Limb (tissue), 2 donors: ENCODE results near the gene HERPUD1.
"Not testable (repeated sequence)": the region's sequence is repeated elsewhere in the genome, so short reads cannot be mapped to it uniquely, and the experiment has no call there.

Experiments used
- DNase-seq, 2 donors: peaks; one replicate each; pipeline ENCODE4 v3.0.0-alpha.2; 2016; ENCODE audit errors: extremely low spot score in 2 of 2

The HERPUD1 gene

DNA sequence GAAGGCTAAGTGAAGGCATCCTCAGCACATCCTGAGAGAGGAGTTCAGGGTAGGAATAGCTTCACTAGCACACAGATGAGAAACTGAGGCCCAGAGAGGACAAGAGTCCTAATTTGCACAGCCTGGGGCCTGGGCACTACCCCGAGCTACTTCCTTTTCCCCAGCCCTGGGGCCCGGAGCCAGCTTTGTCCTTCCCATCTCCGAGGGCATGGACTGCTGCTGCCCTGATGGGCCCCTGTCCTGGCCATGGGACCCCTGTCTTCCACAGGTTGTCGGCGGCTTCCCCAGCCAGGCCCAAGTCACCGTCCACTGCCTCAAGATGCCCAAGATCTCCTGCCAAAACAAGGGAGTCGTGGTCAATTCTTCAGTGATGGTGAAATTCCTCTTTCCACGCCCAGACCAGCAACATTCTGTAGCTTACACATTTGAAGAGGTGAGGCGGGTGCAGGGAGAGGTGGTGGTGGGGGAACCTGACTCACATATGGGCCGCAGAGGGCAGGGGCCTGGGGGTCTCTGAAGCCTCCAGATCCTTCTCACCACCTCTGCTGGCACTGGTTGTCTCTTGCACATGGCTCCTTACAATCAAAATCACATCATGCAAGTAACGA, 46.0 kb downstream of the HERPUD1 start:
- DNase-seq: no peak

DNA sequence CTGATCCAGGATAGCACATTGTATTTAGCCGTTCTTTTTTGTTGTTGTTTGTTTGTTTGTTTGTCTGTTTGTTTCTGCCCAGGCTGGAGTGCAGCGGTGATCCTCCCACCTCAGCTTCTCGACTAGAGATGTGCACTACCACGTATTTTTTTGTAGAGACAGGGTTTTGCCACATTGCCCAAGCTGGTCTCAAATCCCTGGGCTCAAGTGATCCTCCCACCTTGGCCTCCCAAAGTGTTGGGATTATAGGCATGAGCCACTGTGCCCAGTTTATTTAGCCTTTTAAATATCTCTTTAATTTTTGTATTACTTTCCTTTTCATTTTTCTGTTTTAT, 48.2 kb downstream of the HERPUD1 start:
- DNase-seq: no peak

DNA sequence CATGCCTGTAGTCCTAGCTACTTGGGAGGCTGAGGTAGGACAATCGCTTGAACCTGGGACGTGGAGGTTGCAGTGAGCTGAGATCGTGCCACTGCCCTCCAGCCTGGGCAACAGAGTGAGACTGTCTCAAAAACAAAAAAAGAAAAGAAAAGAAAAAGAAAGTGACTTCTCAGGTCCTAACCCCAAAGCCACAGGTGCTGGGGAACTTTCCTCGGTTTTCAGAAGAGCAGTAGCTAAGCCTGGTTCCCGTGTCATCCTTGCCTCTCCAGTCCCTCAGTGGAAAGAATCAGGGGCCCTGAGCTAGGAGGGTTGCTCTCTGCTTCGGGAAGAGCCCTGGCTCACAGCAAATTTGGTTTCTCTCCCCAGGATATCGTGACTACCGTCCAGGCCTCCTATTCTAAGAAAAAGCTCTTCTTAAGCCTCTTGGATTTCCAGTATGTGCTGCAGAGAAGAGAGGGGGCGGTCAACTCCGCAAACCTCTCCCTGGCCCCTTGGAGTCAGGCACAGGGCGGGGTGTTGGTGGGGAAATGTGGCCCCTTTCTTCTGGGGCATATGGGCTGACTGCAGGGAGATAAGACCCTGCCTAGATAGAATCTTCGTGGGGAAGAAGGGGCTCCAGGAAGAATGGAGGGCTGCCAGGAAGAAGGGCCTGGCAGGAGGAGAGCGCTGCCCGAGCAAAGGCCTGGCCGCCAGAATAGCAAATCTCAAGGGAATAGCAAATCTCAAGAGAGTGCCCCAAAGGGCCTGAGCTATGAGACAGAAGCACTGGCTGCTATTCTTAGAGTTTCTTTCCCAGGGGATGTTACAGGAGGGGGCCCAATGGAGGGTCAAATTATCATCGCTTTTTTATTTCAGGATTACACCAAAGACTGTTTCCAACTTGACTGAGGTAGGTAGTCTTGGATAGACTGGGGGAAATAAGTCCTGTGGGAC, 49.1 kb downstream of the HERPUD1 start:
- DNase-seq: no peak

- no peak for DNase-seq
These were observed 49.9 kb downstream of the HERPUD1 start for GRCh38 chr16:56981729-56982271.

DNA sequence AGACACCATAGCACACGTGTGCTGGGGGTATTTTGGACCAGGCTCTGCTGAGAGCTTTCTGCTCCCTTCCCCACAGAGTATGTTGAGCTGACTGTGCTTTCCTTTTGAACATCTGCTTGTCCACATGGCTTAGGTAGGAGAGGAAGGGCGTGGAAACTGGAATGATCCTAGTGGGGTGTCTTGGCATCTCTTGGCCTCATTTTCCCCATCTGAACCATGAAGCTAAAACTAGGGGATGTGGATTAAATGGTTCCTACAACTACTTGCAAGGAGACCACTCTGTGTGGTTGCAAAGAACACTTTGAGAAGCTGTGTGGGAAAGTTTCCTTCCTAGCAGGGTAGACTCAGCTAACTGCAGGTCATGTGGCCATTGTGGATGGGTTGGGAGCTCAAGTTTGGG, 50.8 kb downstream of the HERPUD1 start:
- DNase-seq: no peak

- DNase-seq: no peak
These were observed 51.3 kb downstream of the HERPUD1 start for GRCh38 chr16:56983211-56983751.

DNA sequence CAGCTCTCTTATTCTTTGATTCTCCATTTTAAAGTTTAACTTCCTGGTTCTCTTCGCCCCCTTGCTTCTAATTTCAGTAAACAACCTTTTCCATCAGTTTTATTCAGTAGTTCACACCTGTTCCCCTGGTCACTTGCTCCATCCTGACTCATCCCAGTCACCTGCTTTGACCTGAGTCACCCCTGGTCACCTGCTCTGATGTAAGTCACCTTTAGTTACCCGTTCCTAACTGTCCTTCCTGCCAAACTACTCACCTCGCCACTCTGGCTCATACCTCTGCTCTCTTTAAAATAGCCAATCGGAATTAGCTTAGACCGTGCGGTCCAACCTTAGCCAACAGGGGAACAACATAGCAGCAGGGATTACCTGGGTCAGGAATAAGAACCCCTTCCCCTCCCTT, 52.7 kb downstream of the HERPUD1 start:
- no peak for DNase-seq

GRCh38 chr16:56985288-56985961, 53.5 kb downstream of the HERPUD1 start:
- no peak for DNase-seq

GRCh38 chr16:56985962-56986360, 54.0 kb downstream of the HERPUD1 start:
- no peak for DNase-seq

DNA sequence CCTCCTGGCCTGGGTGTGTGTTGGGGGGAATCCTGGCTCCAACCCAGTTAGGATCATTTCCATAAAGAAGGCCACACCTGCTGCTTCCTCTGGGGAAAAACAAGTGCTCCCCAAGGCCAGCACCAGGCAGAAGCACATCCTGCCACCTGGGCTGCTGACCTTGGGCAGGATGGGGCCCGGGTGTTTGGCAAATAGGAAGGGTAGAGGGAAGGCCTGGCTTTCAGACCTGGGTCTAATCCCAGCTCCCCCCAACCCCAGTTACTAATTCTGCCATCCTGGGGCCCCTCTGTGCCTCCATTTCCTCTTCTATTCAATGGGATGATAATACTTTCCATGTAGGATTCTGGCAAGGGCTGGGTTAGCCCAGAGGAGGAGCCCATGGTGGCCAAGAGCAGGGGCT, 54.4 kb downstream of the HERPUD1 start:
- DNase-seq: no peak

DNA sequence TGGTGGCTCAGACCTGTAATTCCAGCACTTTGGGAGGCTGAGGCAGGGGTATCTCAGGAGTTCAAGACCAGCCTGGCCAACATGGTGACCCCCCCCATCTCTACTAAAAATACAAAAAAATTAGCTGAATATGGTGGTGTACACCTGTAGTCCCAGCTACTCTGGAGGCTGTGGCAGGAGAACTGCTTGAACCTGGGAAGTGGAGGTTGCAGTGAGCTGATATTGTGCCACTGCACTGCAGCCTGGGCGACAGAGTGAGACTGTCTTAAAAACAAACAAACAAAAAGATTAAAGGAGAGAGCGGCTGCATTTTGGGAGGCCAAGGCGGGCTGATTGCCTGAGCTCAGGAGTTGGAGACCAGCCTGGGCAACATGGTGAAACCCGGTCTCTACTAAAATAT, 55.0 kb downstream of the HERPUD1 start:
- not testable (repeated sequence) for DNase-seq

- no peak for DNase-seq
These were observed 55.8 kb downstream of the HERPUD1 start for GRCh38 chr16:56987692-56988091.

- DNase-seq: no peak
These were observed 56.4 kb downstream of the HERPUD1 start for GRCh38 chr16:56988161-56988947.

DNA sequence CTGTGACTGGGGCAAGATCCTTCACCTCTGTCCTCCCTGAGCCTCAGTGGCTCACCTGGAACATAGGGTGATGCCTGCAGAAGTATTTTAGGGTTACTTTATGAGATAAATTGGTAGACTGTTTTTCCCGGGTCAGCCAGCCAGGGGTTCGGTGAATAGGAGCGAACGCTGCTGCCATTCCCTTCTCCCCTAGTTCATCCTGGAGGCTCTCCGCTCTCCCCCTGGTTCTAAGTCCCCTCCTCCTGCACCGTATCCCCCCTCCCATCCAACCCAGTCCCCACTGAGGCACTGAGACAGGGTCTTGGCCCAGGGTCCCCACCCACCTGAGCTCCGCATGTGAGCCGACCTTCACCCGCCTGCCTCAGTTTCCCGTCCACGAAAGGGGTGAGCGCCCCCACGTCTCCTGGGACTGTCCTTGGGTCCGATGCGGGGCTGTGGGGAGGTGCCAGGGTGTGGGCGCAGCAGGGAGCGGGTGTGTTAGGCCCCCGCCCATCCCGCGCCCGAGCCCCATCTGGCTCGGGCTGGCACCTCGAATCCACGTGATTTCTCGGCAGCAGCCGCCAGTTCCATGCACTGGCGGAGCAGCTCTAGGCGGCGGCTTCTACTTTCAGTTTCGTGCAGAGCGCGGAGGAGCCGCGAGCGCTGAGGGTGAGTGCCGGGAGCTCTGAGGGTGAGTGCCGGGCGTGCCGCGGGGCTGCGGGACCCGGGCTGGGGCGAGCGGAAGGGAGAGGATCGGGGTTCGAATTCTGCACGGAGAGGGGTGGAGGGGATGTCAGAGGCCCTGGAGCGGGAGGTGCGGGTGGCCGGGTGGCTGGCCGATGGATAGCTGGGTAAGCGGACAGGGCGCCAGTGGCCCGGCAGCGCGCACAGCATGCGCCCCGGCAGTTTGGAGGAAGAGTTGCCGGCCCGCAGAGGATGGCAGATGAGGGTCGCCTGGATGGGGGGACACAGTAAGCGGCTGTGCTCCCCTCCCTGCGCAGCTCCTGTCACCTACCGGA, 57.3 kb downstream of the HERPUD1 start, which contains the start of gene NLRC5:
Gene NLRC5, plus strand, starts transcription at position 610 of the 998 bp plus-strand sequence. CDS start 31,156 bp downstream, outside the sequence.
- DNase-seq: peak; percentile 54 to 84

DNA sequence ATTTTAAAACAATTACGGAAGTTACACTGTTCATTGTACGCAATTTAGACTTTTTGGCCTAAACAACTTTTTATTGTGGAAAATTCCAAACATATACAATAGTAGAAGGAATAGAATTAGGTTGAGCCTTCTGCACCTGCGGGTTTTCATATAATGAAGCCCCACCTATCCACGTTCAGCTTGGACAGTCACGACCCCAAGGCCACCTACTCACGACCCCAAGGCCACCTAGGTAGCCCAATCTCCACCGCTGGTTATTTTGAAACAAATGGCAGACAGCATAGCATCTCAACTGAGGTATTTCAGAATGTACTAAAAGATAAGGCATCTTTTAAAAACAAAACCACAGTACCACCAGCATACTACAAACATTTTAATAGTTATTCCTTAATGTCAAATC, 58.0 kb downstream of the HERPUD1 start:
- DNase-seq: no peak

- no peak for DNase-seq
These were observed 58.7 kb downstream of the HERPUD1 start for GRCh38 chr16:56990407-56991286.

- DNase-seq: not testable (repeated sequence)
These were observed 60.5 kb downstream of the HERPUD1 start for GRCh38 chr16:56992431-56992830.

DNA sequence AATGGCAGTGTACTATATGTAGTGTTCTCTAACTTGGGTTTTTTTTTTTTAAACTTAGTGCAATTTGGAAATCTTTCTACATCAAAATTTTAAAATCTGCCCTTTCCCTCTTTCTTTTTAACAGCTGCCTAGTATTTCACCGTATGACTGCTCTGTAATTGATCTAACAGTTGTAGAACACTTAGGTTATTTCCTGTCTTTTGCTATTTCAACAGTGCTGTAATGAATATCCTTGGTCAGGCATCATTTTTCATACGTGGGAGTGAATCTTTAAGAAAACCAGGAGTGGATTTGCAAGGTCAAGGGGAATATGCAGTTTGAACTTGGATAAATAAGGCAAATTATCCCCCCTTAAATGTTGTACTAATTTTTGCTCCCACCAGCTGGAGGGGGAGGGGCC, 61.3 kb downstream of the HERPUD1 start:
- DNase-seq: no peak

DNA sequence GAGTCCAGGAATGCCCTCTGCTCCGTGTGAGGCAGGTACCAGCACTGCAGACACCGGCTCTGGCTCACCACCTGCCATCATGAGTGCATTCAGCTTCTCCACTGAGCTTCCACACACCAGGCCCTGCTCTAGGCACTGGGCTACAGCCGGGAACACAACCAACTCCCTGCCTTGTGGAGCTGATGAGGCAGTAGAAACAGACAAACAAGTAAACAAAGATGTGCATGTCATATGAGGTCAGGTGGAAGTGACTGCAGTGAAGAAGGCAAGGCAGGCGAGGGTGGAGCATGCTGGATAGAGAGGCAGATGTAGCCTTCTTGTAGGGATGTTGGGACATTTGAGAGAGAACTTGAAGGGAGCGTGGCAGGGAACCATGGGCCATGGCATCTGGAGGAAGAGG, 62.4 kb downstream of the HERPUD1 start:
- DNase-seq: no peak
